Measurements from ENCODE around the gene HPS4. TPM values are rescaled to one million over a fixed set of nuclear protein-coding genes. Genes with fewer than 3 reads are reported as not detected.
A peak's percentile ranks its signal among the peaks of the same experiment; 100 is the strongest.

The HPS4 gene
- total and polyA plus RNA-seq, 2 of the 8 experiments (the other 6 are each of a cell fraction or from before 2014, with no cell fraction given): 28.0 to 35.2 TPM

DNA sequence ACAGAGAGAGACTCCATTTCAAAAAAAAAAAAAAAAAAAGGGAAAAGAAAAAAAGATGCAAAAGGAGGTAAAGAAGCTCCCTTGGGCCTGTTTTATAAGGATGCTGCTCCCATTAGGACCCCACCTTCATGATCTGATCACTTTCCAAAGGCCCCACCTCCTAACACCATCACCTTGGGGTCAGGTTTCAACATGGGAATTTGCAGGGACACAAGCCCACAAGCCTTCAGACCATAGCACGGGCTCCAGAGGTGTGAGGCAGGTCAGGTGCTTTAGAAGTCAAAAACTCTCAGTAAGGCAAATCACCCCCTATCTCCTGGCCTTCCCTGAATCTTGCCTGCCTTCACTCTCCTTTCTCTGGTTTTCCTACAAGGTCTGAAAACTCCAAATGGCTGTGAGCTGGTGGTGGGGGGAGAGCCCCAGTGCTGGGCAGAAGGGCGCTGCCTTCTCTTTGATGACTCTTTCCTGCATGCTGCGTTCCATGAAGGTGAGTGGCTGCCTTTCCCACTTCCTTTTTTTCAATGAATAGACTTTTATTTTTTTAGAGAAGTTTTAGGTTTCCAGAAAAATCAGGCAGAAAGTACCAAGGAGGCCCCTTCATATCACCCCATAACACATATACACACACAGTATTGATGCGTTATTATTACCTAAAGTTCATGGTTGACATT lies 41.4 kb downstream of the HPS4 start:
- CTCF ChIA-PET (ENCODE audit: partially characterized antibody): interaction anchor here (1.1 to 2.3 kb wide), 2 partner anchors 19 to 75 kb away, joined by 3 to 11 read pairs; no protein-coding TSS in a partner anchor

More for the DNA sequence above, 41.4 kb downstream of the HPS4 start:
- Histone ChIP-seq H3K4me3 (ENCODE audit: extremely low read depth in 1 of 4, insufficient read depth in 2 of 4, low read depth in 3 of 4, low read length in 4 of 4) (no peak overlapping the region), H3K36me3 (ENCODE audit: control insufficient read depth in 2 of 4, insufficient read depth in 4 of 4, low read length in 3 of 4) (no peaks in the 10 kb centered on the region), H3K27me3 (replicated peaks in 1 of 4; ENCODE audit: control insufficient read depth in 3 of 4, extremely low read depth in 1 of 4, insufficient read depth in 3 of 4, low read length in 3 of 4) (no peaks in the 10 kb centered on the region), H2BK120ac (replicated peaks; ENCODE audit: low read depth, low read length) (no peak overlapping the region), H2BK15ac (ENCODE audit: low read length) (no peak overlapping the region), H2AK5ac (ENCODE audit: low read depth, low read length) (no peak overlapping the region), H2BK20ac (ENCODE audit: low read length) (no peak overlapping the region), H4K91ac (replicated peaks; ENCODE audit: insufficient read length, low read length) (no peak overlapping the region), H3K18ac (ENCODE audit: extremely low read depth, low read length) (no peak overlapping the region), H4K5ac (ENCODE audit: insufficient read length, low read depth, low read length) (no peak overlapping the region), H3K14ac (ENCODE audit: insufficient read length) (no peak overlapping the region), H2BK5ac (ENCODE audit: low read depth, low read length) (no peak overlapping the region), H3K23ac (ENCODE audit: insufficient read length) (no peak overlapping the region), H3K23me2 (ENCODE audit: low read depth, low read length) (no peaks in the 10 kb centered on the region), H3K79me1 (ENCODE audit: low read depth, low read length) (peaks cover 4% of the 10 kb centered on the region), H3K9ac (replicated peaks in 1 of 4; ENCODE audit: extremely low read depth in 1 of 4, low read depth in 3 of 4, low read length in 3 of 4) (no peak overlapping the region), H3K56ac (replicated peaks; ENCODE audit: insufficient read length, low read depth, low read length) (no peak overlapping the region), H2BK12ac (ENCODE audit: low read depth, low read length) (no peak overlapping the region), H3K79me2 (ENCODE audit: control insufficient read depth in 1 of 2, insufficient read depth in 2 of 2, low read length in 2 of 2) (no peaks in the 10 kb centered on the region; a peak in 1 of 4 replicates), H3K4me1 (replicated peaks in 1 of 4; ENCODE audit: control insufficient read depth in 3 of 4, insufficient read depth in 4 of 4, low read length in 3 of 4) (no peaks in the 10 kb centered on the region), H4K8ac (ENCODE audit: extremely low read depth, insufficient read depth, low read length) (no peak overlapping the region), H2AFZ (ENCODE audit: low read length) (no peak overlapping the region), H4K20me1 (replicated peaks in 1 of 2; ENCODE audit: control insufficient read depth in 1 of 2, insufficient read depth in 2 of 2, low read length in 2 of 2) (peaks cover 3 to 5% of the 10 kb centered on the region in 2 experiments), H3K4ac (replicated peaks; ENCODE audit: insufficient read length, low read depth, low read length) (no peak overlapping the region), H3K9me3 (ENCODE audit: insufficient read depth in 2 of 2, low read depth in 1 of 2, low read length in 1 of 2) (no peaks in the 10 kb centered on the region), H3K4me2 (ENCODE audit: insufficient read depth in 1 of 2, low read depth in 2 of 2, low read length in 2 of 2) (no peak overlapping the region), H3K27ac (ENCODE audit: low read depth, low read length) (no peak overlapping the region)
- FAIRE-seq: peak; percentile 72
- TF ChIP-seq EZH2 (IDR thresholded peaks at IDR 0.05; ENCODE audit: low read depth, low read length, severe bottlenecking): no peak
- TF ChIP-seq SUZ12 (IDR thresholded peaks at IDR 0.05; ENCODE audit: low read length): no peak
- no peak for TF ChIP-seq TBP (IDR thresholded peaks at IDR 0.05; ENCODE audit: low read depth, low read length)
- TF ChIP-seq, protein P1, sequence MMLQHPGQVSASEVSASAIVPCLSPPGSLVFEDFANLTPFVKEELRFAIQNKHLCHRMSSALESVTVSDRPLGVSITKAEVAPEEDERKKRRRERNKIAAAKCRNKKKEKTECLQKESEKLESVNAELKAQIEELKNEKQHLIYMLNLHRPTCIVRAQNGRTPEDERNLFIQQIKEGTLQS (IDR thresholded peaks at IDR 0.05; ENCODE audit: insufficient read depth, low read depth, low read length): no peak
- TF ChIP-seq, protein P2, sequence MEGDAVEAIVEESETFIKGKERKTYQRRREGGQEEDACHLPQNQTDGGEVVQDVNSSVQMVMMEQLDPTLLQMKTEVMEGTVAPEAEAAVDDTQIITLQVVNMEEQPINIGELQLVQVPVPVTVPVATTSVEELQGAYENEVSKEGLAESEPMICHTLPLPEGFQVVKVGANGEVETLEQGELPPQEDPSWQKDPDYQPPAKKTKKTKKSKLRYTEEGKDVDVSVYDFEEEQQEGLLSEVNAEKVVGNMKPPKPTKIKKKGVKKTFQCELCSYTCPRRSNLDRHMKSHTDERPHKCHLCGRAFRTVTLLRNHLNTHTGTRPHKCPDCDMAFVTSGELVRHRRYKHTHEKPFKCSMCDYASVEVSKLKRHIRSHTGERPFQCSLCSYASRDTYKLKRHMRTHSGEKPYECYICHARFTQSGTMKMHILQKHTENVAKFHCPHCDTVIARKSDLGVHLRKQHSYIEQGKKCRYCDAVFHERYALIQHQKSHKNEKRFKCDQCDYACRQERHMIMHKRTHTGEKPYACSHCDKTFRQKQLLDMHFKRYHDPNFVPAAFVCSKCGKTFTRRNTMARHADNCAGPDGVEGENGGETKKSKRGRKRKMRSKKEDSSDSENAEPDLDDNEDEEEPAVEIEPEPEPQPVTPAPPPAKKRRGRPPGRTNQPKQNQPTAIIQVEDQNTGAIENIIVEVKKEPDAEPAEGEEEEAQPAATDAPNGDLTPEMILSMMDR (IDR thresholded peaks at IDR 0.05; ENCODE audit: control extremely low read depth in 1 of 3, insufficient read depth in 1 of 3, low read depth in 1 of 3, low read length in 3 of 3): 0 out of 4 replicates have a peak, but pooled peaks of 1 of the 3 experiments have one; percentile 1
- DNase-seq (ENCODE audit: low read depth in 1 of 2, low spot score in 2 of 2): no peak
- POLR2A ChIA-PET (ENCODE audit: partially characterized antibody): no interaction called here
- WGBS, 2 experiments (ENCODE audit: extremely low coverage in 1 of 2, insufficient coverage in 1 of 2, insufficient read length in 1 of 2, insufficient replicate concordance in 2 of 2, low coverage in 1 of 2, low lambda C conversion rate in 2 of 2, missing lambda C conversion rate in 1 of 2): 78% methylated on average over 4 of the region's 4 CpGs; no CpG with 5 or more reads in 1 of the 2 experiments

Measured in H1 (cell line).